Fibroblast of upper back skin (primary cell): Measurements from ENCODE around the gene MATN4.

Experiments
- DNase-seq: peaks from one replicate; pipeline ENCODE4 v3.0.0-alpha.2; 2013

The MATN4 gene

GRCh38 chr20:45313065-45313695 is 5.1 kb upstream of the MATN4 start:
- no peak for DNase-seq

- DNase-seq, result no peak
Observed at GRCh38 chr20:45312241-45312640, 4.1 kb upstream of the MATN4 start.

- peak; percentile 27 for DNase-seq
Observed at GRCh38 chr20:45311589-45312211, 3.6 kb upstream of the MATN4 start.

- DNase-seq, result no peak
Observed at GRCh38 chr20:45309075-45309474, 976 bp upstream of the MATN4 start.

- DNase-seq, result no peak
Observed at GRCh38 chr20:45307076-45307640, 941 bp downstream of the MATN4 start.

- no peak for DNase-seq
Observed at GRCh38 chr20:45306431-45306982, 1.6 kb downstream of the MATN4 start, which contains the start of gene RBPJL. RBPJL (plus strand) TSS chr20:45306840; CDS start chr20:45306923, 83 bp downstream.

- DNase-seq, result no peak
Observed at GRCh38 chr20:45305262-45305661, 2.8 kb downstream of the MATN4 start.

- no peak for DNase-seq
Observed at GRCh38 chr20:45304464-45304999, 3.6 kb downstream of the MATN4 start.

GRCh38 chr20:45303586-45304463 is 4.3 kb downstream of the MATN4 start:
- DNase-seq, result no peak

GRCh38 chr20:45301824-45302271 is 6.3 kb downstream of the MATN4 start:
- no peak for DNase-seq

GRCh38 chr20:45300961-45301360 is 7.1 kb downstream of the MATN4 start:
- no peak for DNase-seq

GRCh38 chr20:45299786-45300185 is 8.3 kb downstream of the MATN4 start:
- no peak for DNase-seq

GRCh38 chr20:45297786-45298497 is 10.2 kb downstream of the MATN4 start:
- no peak for DNase-seq

- no peak for DNase-seq
Observed at GRCh38 chr20:45294659-45295058, 13.4 kb downstream of the MATN4 start.

- DNase-seq, result no peak
Observed at GRCh38 chr20:45294003-45294368, 14.1 kb downstream of the MATN4 start.

GRCh38 chr20:45293041-45294002 is 14.8 kb downstream of the MATN4 start:
- peak; percentile 59 for DNase-seq

GRCh38 chr20:45292343-45292742 is 15.8 kb downstream of the MATN4 start:
- DNase-seq, result no peak

GRCh38 chr20:45291526-45291925 is 16.6 kb downstream of the MATN4 start:
- DNase-seq, result no peak

- DNase-seq, result peak; percentile 73
Observed at GRCh38 chr20:45290677-45291355, 17.3 kb downstream of the MATN4 start.
